Glomerular visceral epithelial cell (primary cell): Measurements from ENCODE around the gene RFC1.
"Not testable (repeated sequence)": the region's sequence is repeated elsewhere in the genome, so short reads cannot be mapped to it uniquely, and the experiment has no call there.

Source experiments
- DNase-seq: peaks from one replicate; pipeline ENCODE4 v3.0.0-alpha.2; 2016; ENCODE audit errors: extremely low spot score

Gene RFC1, protein sequence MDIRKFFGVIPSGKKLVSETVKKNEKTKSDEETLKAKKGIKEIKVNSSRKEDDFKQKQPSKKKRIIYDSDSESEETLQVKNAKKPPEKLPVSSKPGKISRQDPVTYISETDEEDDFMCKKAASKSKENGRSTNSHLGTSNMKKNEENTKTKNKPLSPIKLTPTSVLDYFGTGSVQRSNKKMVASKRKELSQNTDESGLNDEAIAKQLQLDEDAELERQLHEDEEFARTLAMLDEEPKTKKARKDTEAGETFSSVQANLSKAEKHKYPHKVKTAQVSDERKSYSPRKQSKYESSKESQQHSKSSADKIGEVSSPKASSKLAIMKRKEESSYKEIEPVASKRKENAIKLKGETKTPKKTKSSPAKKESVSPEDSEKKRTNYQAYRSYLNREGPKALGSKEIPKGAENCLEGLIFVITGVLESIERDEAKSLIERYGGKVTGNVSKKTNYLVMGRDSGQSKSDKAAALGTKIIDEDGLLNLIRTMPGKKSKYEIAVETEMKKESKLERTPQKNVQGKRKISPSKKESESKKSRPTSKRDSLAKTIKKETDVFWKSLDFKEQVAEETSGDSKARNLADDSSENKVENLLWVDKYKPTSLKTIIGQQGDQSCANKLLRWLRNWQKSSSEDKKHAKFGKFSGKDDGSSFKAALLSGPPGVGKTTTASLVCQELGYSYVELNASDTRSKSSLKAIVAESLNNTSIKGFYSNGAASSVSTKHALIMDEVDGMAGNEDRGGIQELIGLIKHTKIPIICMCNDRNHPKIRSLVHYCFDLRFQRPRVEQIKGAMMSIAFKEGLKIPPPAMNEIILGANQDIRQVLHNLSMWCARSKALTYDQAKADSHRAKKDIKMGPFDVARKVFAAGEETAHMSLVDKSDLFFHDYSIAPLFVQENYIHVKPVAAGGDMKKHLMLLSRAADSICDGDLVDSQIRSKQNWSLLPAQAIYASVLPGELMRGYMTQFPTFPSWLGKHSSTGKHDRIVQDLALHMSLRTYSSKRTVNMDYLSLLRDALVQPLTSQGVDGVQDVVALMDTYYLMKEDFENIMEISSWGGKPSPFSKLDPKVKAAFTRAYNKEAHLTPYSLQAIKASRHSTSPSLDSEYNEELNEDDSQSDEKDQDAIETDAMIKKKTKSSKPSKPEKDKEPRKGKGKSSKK

DNA sequence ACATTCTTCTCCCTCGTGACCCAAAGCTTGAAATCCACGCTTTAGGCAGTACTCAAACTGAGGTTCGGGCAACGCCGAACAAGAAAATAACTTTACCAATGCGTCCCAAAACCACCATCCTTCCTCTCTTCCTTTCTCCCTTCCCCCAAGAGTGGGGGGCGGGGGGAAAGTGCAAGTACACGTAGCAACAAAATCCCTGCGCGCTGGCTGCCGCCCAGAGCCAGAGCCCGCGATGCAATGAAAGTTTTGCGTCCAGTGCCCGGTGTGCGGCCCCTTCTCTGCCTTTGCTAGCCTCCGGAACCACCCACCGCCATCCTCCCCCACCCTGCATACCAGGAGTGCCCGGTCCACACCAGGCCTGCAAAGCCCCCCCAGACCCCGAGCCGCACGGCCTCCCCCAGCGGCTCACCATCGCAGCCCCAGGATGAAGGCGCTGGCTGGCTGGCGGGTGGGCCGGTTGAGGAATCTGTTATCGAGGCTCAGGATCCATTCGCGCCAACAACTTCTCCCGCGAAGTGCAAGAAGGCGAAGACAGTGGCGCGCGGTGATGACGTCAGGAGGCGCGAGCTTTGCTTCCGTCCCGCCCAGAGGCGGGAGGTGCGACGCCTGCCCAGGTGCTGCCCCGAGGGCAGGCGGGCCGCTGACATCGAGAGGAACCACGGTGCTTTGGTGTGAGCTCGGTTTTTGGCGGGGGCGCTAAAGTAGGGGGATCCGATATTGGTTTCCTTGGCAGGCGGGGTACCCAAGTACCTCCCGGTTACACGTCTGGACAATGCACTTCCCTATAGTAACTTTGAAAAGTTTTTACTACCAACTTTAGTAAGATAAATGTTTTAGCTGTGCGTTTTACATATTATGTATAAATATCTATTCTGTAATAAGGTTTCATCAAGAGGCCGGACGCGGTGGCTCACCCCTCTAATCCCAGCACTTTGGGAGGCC lies at the start of gene RFC1:
Gene RFC1, minus strand, starts transcription at position 533 of the 942 bp plus-strand sequence. Its CDS starts 121 bp downstream, at position 412.
- DNase-seq = peak; percentile 93

DNA sequence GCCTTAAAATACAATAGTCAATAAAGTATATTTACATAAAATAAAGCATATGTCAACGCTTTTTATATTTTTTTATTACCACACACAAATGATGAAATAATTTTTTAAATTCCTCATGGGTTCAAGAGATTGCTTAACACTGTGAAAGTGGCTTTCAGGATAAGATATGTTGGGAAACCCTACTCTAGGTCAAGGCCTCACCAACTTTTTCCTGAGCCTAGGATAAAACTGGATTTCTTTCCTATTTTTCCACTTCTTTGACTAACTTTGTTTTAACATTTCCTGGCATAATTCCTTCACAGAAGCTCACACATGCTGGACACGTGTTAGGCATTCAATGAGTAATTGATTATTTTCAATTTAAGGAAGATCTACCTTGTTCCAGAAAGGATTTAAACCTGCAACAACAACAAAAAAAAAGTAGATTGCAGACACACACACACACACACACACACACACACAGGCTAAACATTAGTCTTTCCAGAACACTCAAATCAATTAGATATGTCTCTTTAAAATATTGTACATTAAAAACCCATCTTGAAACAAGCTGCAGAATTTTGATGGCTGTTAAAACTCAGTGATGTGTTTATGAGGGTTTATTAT lies 49.6 kb upstream of the RFC1 start:
- DNase-seq = no peak

DNA sequence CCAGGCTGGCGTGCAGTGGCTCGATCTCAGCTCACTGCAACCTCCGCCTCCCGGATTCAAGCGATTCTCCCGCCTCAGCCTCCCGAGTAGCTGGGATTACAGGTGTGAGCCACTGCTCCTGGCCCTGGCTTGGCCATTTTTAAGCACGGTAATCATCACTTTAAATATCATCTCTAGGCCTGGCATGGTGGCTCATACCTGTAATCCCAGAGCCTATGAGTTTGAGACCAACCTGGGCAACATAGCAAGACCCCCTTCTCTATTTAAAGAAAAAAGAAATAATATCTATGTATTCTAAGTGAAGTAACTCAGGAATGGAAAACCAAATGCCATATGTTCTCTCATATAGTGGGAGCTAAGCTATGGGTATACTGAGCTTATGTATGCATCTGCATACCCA lies 45.4 kb upstream of the RFC1 start:
- not testable (repeated sequence) for DNase-seq

DNA sequence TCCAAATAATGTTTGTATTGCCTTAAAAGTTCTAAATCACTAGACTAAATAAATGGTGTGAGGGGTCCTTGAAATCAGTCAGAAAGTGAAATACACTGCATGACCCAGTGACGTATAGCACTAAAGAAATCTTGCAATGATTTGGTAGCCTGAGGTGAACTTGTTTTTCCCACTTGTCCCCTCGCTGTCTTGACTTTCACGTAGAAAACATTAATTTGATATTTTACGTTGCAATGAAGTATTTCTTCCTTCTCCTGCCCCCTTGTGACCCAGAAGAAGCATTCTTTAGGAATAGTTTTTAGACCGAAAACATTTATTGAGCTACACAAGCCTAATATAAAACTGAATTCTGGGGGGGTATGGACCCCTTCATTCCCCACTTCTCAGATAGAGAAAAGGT lies 44.3 kb upstream of the RFC1 start:
- no peak for DNase-seq

DNA sequence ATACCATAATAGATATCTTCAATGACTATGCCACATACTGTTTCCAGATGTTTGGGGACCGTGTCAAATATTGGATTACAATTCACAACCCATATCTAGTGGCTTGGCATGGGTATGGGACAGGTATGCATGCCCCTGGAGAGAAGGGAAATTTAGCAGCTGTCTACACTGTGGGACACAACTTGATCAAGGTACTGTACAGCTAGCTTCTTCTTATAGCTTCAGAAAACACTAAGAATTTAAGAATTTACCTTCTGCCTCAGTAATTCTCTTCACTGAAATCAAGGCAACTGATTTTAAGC lies 41.4 kb upstream of the RFC1 start:
- no peak for DNase-seq

DNA sequence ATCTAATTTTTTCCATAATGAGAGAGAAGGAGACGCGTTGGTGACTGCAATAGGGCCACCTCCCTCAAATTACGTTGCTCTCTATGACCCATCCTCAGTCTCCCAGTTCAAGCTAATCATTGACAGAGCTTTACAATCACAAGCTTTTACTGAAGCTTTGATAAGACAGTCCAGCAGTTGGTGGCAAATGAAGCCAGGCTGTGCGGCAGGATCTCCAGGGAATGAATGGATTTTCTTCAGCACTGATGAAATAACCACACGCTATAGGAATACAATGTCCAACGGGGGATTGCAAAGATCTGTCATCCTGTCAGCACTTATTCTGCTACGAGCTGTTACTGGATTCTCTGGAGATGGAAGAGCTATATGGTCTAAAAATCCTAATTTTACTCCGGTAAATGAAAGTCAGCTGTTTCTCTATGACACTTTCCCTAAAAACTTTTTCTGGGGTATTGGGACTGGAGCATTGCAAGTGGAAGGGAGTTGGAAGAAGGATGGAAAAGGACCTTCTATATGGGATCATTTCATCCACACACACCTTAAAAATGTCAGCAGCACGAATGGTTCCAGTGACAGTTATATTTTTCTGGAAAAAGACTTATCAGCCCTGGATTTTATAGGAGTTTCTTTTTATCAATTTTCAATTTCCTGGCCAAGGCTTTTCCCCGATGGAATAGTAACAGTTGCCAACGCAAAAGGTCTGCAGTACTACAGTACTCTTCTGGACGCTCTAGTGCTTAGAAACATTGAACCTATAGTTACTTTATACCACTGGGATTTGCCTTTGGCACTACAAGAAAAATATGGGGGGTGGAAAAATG lies 40.8 kb upstream of the RFC1 start, which contains the start of gene KLB:
Gene KLB, plus strand, starts transcription at position 168 of the 821 bp plus-strand sequence. Its CDS starts 20 bp downstream, at position 188.
- peak; percentile 28 for DNase-seq

DNA sequence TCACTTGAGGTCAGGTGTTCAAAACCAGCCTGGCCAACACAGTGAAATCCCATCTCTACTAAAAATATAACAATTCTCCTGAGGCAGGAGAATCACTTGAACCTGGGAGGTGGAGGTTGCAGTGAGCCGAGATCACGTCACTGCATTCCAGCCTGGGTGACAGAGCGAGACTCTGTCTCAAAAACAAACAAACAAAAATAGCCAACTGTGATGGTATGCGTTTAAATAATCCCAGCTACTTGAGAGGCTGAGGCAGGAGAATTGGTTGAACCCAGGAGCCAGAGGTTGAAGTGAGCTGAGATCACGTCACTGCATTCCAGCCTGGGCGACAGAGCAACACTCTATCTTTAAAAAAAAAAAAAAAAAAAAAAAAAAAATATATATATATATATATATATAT lies 35.5 kb upstream of the RFC1 start:
- DNase-seq = not testable (repeated sequence)

DNA sequence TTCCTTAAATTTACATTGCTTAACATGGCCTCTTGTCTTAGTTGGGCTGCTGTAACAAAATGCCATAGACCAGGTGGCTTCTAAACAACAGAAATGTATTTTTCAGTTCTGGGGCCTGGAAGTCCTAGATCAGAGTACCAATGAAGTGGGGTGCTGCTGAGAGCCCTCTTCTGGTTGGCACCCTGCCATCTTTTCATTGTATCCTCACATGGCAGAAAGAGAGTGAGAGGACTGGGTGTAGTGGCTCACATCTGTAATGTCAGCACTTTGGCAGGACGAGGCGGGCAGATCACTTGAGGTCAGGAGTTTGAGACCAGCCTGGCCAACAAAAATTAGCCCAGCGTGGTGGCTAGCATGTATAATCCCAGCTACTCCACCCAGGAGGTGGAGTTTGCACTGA lies 28.5 kb upstream of the RFC1 start:
- DNase-seq = no peak

DNA sequence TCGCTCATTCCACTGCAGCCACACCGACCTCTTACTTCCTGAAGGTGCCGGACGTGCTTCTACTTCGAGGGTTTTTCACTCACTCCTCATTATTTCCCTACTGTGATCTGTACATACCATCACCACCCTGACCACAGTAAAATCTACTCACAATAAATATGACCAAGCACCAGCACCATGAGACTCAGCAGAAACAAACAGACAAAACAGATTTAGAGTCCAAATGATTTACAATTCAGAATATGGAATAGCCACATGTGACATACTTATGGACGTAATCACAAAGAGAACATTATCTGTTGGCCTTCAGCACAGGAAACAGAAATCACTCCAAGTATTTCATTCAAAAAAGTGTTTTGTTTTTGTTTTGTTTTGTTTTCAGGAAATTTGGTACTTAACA lies 24.4 kb upstream of the RFC1 start:
- DNase-seq = no peak

DNA sequence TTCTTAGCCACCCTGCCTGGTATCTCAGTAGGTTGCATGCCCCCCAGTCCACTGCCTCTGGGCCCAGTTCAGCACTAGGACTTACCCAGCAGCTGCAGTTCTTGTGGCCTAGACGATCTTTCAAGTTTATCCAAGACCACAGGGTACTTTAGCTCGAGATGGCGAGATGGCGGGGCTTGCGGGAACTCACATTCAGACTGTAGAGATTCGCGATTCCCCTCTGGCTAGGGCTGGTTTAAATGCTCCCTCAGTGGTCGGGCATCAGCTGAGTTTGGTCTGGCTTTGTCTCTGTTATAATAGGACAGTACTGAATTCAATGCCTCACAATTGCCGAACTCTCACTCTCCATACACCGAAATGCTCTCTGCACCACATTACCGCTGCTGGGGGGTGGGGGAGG lies 18.4 kb upstream of the RFC1 start:
- DNase-seq = no peak

DNA sequence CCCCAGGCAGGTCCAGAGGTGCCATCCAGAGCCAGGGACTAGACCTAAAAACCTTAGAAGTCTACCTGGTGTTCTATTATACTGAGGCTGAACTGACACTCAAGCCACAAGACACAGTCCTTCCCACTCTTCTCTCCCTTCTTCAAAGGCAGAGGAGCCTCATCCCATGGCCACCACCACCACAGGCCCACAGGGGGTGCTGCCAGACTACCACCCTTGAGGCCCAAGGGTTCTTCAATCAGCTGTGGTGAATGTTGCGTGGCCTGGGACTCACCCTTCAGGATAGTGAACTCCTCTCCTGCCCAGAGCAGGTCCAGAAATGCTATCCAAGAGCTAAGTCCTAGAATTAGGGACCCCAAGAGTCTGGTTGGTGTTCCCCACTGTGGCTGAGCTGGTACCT lies 17.5 kb upstream of the RFC1 start:
- no peak for DNase-seq

DNA sequence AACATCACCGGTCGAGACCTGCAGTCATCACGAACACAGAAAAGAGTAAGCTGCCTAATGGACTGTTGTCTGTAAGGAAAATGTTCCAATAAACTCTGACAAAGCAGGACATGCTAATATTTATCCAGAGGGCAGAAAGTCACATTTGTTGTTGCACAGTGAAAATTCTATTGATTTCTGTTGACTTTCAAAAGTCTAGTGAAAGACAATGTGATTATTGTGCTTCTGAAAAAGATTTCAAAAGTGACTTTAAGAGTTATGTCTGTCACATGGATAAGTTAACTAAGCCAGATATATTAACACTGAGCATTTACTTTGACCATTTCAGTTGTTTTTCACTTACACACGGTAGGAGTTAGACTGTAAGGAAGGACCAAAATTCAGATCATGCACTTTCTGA lies 9.3 kb upstream of the RFC1 start:
- DNase-seq = no peak

DNA sequence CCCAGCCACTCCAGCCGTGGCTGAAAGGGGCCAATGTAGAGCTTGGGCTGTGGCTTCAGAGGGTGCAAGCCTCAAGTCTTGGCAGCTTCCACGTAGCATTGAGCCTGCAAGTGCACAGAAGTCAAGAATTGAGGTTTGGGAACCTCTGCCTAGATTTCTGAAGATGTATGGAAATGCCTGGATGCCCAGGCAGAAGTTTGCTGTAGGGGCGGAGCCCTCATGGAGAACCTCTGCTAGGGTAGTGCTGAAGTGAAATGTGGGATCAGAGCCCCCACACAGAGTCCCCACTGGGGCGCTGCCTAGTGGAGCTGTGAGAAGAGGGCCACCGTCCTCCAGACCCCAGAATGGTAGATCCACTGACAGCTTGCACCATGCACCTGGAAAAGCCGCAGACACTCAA lies 5.0 kb upstream of the RFC1 start:
- DNase-seq = not testable (repeated sequence)

DNA sequence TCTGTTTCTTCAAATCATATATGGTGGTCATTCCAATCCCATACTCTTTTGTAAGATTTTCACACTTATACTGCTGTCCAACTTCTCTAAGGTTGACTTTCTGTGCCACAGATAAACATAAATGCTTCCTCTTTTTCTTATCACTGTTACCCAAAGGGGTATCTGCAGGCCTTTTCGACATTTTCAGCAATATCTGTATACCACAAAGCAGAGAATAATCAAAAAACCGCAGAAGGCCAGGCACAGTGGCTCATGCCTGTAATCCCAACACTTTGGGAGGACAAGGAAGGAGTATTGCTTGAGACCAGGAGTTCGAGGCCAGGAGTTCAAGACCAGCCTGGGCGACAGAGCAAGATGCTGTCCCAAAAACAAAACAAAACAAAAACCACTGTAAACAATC lies 3.1 kb upstream of the RFC1 start:
- no peak for DNase-seq

DNA sequence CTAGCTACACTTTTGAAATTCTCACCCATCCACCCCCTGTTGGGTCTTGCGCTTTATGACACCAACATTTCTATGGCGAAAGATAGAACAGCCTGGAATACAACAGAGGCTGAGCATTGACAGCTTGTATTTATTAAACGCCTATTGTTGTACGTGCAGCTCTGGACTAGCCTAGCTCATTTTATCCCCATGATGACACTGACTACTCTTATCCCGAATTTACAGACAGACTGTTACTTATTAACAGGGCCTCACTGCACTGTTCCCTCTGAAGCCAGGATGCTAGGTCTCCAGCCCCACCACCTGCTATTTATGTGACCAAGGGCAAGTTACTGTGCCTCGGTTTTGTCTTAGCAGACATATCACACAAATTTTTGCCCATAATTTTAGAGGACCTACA lies 1.0 kb upstream of the RFC1 start:
- DNase-seq = no peak

DNA sequence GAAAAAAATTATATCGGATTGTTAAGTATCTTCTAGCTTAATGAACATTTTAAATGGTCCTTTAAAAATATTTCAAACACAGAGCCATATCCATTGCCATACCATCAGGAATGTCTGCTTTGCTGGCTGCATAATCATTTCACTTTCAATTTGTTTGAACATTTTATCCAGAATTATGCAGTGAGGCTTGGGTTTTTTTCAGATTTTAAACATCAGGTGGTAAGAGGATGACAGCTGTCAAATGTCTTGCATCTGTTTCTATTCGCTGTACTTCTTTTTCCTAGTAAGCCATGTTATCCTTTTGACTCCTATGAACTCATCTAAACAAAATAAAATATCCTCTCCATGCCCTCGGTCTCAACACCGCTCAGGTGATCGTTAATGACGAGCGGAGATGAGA lies 802 bp downstream of the RFC1 start:
- DNase-seq = no peak

DNA sequence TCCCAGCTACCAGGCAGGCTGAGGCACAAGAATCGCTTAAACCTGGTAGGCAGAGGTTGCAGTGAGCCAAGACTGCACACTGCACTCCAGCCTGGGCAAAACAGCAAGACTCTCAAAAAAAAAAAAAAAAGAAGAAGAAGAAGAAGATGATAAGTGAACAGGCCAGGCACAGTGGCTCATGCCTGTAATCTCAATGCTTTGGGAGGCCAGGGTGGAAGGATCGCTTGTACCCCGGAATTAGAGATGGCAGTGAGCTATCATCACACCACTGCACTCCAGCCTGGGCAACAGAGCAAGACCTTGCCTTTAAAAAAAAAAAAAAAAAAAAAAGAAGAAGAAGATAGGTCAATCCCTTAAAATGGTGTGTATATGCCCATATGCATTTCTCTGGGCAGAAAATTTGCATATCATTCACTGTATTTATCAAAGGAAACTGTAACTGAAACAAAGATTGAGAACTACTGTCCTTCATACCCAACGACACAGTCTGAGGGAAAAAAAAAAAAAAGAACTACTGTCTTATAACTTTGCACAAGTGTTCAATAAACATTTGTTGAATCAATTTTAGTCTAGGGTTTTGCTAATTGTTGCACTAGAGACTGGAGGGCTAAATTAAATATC lies 2.3 kb downstream of the RFC1 start:
- DNase-seq = no peak

DNA sequence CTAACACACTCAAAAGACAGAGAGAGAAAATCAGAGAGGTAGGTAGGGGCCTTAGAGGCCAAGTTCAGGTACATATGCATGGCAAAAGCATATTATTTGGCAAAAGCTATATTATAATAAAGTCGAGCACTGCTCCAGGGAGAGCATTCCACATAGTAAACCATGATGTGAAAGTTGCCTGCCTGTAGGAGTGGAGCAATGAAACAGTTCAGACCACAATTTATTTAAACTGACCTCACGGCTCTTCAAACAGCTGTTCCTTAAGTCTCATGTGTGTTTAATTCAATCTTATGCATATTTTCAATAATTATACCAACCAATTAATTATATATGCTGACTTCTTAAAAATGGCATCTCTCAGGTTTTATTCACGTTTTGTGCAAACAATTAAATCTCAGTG lies 3.3 kb downstream of the RFC1 start:
- no peak for DNase-seq

DNA sequence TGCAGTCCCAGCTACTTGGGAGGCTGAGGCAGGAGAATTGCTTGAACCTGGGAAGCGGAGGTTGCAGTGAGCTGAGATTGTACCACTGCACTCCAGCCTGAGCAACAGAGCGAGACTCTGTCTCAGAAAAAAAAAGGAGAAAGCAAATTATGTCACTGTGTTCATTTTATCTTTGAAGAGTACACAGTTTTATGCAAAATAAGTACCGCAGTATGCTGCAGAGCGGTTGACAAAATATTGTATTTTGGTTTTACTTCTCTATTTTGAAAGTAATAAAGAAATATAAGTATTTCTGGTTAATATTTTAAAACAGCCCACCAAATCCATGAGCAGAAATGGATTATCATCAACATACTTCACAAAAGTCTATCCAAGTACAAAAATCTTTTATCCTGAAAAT lies 5.6 kb downstream of the RFC1 start:
- DNase-seq = not testable (repeated sequence)

DNA sequence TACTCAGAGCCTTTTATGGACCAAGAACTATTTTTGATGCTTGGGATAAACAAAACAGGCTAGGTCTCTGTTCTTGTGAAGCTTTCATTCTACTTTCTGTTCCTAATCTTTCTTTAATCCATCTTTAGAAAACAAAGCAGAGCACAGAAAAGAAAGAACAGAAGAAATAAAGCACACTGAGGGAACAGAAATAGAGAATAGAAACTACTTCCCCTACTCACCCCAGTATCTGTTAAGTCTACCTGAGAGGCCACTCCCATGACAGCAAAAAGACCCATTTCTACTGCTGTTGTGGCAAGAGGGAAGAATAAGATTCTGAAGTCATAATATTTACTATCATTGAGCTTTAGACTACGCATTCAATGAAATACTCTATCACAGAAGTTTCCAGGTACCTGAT lies 9.2 kb downstream of the RFC1 start:
- DNase-seq = no peak
